22Rv1 (cell line): ENCODE results near the gene MX1.

Experiments
- ZFX ChIP-seq: fragments of 450-650 bp; IDR thresholded peaks from 2 replicates; pipeline ENCODE4 v1.6.1; 2017; ENCODE audit warnings: antibody characterized with exemption, borderline replicate concordance
- TF ChIP-seq, protein P1 (sequence below): fragments of 450-650 bp; IDR thresholded peaks from 2 replicates; pipeline ENCODE4 v1.5.1; 2017; ENCODE audit warnings: mild to moderate bottlenecking

DNA sequence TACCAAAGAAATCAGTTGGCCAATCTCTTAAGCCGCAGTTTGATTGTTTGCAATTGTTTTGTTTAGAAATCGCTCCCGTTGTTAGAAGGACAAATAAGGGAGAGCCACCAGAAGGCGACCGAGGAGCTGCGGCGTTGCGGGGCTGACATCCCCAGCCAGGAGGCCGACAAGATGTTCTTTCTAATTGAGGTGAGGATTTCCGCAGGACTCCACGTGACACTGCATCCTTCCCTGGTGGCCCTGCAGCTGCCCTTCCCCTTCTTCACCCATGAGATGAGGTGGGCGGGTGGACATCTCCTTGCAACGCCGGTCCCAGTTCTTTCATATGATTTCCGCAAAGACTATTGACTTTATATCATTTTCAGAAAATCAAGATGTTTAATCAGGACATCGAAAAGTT, 27.2 kb upstream of the MX1 start:
- TF ChIP-seq, protein P1, sequence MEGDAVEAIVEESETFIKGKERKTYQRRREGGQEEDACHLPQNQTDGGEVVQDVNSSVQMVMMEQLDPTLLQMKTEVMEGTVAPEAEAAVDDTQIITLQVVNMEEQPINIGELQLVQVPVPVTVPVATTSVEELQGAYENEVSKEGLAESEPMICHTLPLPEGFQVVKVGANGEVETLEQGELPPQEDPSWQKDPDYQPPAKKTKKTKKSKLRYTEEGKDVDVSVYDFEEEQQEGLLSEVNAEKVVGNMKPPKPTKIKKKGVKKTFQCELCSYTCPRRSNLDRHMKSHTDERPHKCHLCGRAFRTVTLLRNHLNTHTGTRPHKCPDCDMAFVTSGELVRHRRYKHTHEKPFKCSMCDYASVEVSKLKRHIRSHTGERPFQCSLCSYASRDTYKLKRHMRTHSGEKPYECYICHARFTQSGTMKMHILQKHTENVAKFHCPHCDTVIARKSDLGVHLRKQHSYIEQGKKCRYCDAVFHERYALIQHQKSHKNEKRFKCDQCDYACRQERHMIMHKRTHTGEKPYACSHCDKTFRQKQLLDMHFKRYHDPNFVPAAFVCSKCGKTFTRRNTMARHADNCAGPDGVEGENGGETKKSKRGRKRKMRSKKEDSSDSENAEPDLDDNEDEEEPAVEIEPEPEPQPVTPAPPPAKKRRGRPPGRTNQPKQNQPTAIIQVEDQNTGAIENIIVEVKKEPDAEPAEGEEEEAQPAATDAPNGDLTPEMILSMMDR = no peak
- TF ChIP-seq ZFX = no peak
